GM23248 (cell line): ENCODE measurements around the gene MORC2.

Source experiments
- EZH2 ChIP-seq: fragments of 200-600 bp; sonication (generic); IDR thresholded peaks from 2 replicates; pipeline ENCODE4 v1.6.1; 2018; ENCODE audit warnings: antibody characterized with exemption, mild to moderate bottlenecking; ENCODE audit not compliant: insufficient read depth, poor library complexity, severe bottlenecking
- EZH2phosphoT487 ChIP-seq: fragments of 200-600 bp; sonication (generic); IDR thresholded peaks from 2 replicates; pipeline ENCODE4 v1.6.1; 2018; ENCODE audit warnings: antibody characterized with exemption, moderate library complexity, mild to moderate bottlenecking, low read depth; ENCODE audit not compliant: insufficient read depth

DNA sequence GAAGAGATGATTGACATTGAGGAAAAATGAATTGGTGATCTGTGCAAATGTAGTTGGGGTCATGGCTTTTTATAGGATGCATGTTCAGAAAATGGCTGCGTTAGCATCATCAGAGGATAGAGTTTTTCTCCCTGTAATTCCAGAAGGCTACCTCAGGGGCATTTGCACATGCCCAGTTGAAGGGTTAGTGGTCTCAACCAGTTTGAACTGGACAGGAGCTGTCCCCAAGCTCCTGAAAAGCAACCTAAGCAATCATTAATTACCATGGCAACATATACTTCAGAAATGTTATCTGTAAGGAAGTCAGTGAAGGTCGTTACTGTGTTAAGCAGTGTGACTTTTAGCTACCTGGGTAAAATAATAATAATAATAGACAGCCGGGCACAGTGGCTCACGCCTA, 29.8 kb upstream of the MORC2 start:
- TF ChIP-seq EZH2phosphoT487 (no peak), EZH2 (no peak)
